CD4-positive, alpha-beta T cell (primary cell): ENCODE data around the gene IZUMO1. TPM values are rescaled to one million over a fixed set of nuclear protein-coding genes. Genes with fewer than 3 reads are reported as not detected.

Experiments
- ATAC-seq: fragments of 200-7000 bp; cut with Tn5 transposase; one replicate; pipeline ENCODE4 v1.10.0; 2022; ENCODE audit warnings: mild to moderate bottlenecking; ENCODE audit not compliant: poor library complexity
- CTCF ChIA-PET: fragments of 350-600 bp; sonication (Branson Sonifier 250); formaldehyde crosslinking; loops from one replicate; lab custom pipeline; 2021; ENCODE audit warnings: antibody characterized with exemption, inconsistent platforms; lab: Charles Lee
- POLR2A ChIA-PET: fragments of 350-600 bp; sonication (Branson Sonifier 250); formaldehyde crosslinking; loops from one replicate; lab custom pipeline; 2021; ENCODE audit warnings: antibody characterized with exemption, inconsistent platforms; lab: Charles Lee
- DNase-seq, 14 experiments: peaks; one replicate each; pipeline ENCODE4 v3.0.0-alpha.2; 2013 to 2020; ENCODE audit warnings: mixed read lengths in 2 of 14
- H3K27ac ChIP-seq, 2 donors: one replicate each; pipeline versions ENCODE4 v1.5.1 to v1.7.0; 2013; ENCODE audit warnings: low read length in 2 of 2, low read depth in 1 of 2, mild to moderate bottlenecking in 1 of 2
- H3K27me3 ChIP-seq, 2 experiments: 1 replicate in 1 of 2; 2 replicates in 1 of 2; pipeline versions ENCODE4 v1.6.1 to v1.7.0; 2013; ENCODE audit warnings: low read length in 2 of 2, control low read depth in 1 of 2, mild to moderate bottlenecking in 1 of 2, moderate library complexity in 1 of 2; ENCODE audit not compliant: insufficient read depth in 2 of 2, control insufficient read depth in 1 of 2
- H3K36me3 ChIP-seq: one replicate; pipeline ENCODE4 v1.6.1; 2013; ENCODE audit warnings: low read length, control low read depth; ENCODE audit not compliant: insufficient read depth
- H3K4me1 ChIP-seq: one replicate; pipeline ENCODE4 v1.6.1; 2013; ENCODE audit warnings: low read length, control low read depth; ENCODE audit not compliant: insufficient read depth
- H3K4me3 ChIP-seq: one replicate; pipeline ENCODE4 v1.5.1; 2013; ENCODE audit warnings: mild to moderate bottlenecking, low read length, moderate library complexity
- H3K9me3 ChIP-seq, 2 experiments: 1 replicate in 1 of 2; 2 replicates in 1 of 2; pipeline versions ENCODE4 v1.6.1 to v1.7.0; 2013; ENCODE audit warnings: low read length in 2 of 2, mild to moderate bottlenecking in 2 of 2, control low read depth in 1 of 2, moderate library complexity in 1 of 2; ENCODE audit not compliant: control insufficient read depth in 1 of 2, insufficient read depth in 1 of 2
- H3K27ac Mint-ChIP-seq: one replicate; pipeline ENCODE4 v1.8.0; 2020; ENCODE audit warnings: mixed read lengths
- H3K27me3 Mint-ChIP-seq: one replicate; pipeline ENCODE4 v1.8.0; 2021; ENCODE audit warnings: mixed read lengths
- H3K36me3 Mint-ChIP-seq: one replicate; pipeline ENCODE4 v1.8.0; 2021; ENCODE audit warnings: low read depth, mixed read lengths
- H3K4me1 Mint-ChIP-seq: one replicate; pipeline ENCODE4 v1.8.0; 2021; ENCODE audit warnings: low read depth, mixed read lengths
- H3K4me3 Mint-ChIP-seq: one replicate; pipeline ENCODE4 v1.8.0; 2020; ENCODE audit warnings: mild to moderate bottlenecking, mixed read lengths
- H3K9me3 Mint-ChIP-seq: one replicate; pipeline ENCODE4 v1.8.0; 2020; ENCODE audit warnings: mixed read lengths
- intact Hi-C, 2 experiments: fragments of 100-400 bp; cut with DNase I in 1 of 2; cut with micrococcal nuclease in 1 of 2; formaldehyde crosslinking; loops; one replicate each; pipeline versions ENCODE4 v1.15.1 to v1.9.0; 2023 to 2025; cut with DNase I, micrococcal nuclease
- total RNA-seq, 174 experiments: library from RNA in 2 of 174; stranded (reverse) in 2 of 174; gene quantifications; one replicate each; pipeline ENCODE4 v1.2.3 and lab custom pipeline; 2021 to 2026
- TF ChIP-seq, protein P1 (sequence below): fragments of 200-600 bp; IDR thresholded peaks from one replicate; pipeline ENCODE4 v1.8.0; 2022; ENCODE audit warnings: antibody characterized with exemption, mild to moderate bottlenecking

The IZUMO1 gene
- total RNA-seq, 2 experiments from 2014 or later = not detected

DNA sequence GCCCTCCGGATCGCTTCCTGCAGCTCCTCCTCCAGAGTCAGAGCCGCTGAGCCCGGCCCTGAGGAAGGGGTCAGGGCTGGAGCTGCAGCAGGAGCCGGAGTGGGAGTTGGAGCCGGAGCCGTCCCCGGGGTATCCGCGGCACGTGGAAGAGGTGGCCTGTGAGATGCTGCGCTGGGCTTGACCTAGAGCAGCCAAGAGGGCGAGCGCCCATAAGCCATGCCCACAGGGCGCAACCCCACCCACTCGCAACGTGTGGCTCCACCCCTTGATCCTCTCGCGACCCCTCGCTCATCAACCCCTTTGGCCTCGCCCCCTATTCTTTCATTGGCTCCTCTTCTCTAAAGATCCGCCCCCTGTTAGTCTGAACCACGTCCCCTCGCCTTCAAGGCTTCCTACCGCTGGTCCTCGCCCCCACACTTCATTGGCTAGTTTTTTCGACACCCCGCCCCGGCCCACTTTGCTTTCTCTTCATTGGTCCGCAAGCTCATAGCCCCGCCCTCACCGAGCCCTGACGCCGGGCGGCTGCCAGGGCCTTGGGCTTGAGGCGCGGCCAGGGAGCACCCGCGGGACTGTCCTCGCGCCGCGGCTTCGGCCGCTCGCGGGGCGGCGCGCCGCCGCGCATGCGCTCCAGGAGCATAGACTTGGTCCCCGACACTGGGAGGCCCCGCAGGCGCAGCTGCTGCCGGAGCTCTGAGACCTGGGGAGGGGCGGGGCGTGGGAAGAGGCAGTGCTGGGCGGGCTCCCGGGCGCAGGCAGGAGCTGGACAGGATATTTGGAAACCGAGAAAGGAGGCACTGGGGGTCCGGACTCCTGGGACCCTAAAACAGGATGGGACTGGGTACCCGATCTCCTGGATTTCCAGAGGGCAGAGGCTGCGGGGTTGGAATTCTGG is 32.6 kb downstream of the IZUMO1 start:
- H3K9me3 Mint-ChIP-seq = no peaks in the 10 kb centered on the region
- Histone ChIP-seq H3K27me3 (no peaks in the 10 kb centered on the region), H3K9me3 (no peaks in the 10 kb centered on the region), H3K4me1 (peaks cover 25% of the 10 kb centered on the region), H3K36me3 (no peaks in the 10 kb centered on the region), H3K27ac (peak overlapping the region; percentile 23 to 41), H3K4me3 (peak overlapping the region; percentile 68)
- CTCF ChIA-PET = interaction anchor here (1.0 to 3.2 kb wide), 4 partner anchors 25 to 81 kb away, joined by 3 to 14 read pairs (median 4); no protein-coding TSS in a partner anchor
- peaks cover 21% of the 10 kb centered on the region for H3K4me1 Mint-ChIP-seq
- POLR2A ChIA-PET = interaction anchor here (0.6 to 2.9 kb wide), 10 partner anchors 11 to 280 kb away, joined by 3 to 21 read pairs (median 3); partner anchors contain the start of genes CA11 and RUVBL2
- intact Hi-C loops = loop anchor here (1.0 to 10.0 kb wide), 5 partner anchors 24 to 209 kb away; partner anchors contain the start of gene CA11 (in 1 of the 2)
- H3K4me3 Mint-ChIP-seq = peak overlapping the region; percentile 88
- peak; percentile 93 for ATAC-seq
- no peaks in the 10 kb centered on the region for H3K36me3 Mint-ChIP-seq
- TF ChIP-seq, protein P1, sequence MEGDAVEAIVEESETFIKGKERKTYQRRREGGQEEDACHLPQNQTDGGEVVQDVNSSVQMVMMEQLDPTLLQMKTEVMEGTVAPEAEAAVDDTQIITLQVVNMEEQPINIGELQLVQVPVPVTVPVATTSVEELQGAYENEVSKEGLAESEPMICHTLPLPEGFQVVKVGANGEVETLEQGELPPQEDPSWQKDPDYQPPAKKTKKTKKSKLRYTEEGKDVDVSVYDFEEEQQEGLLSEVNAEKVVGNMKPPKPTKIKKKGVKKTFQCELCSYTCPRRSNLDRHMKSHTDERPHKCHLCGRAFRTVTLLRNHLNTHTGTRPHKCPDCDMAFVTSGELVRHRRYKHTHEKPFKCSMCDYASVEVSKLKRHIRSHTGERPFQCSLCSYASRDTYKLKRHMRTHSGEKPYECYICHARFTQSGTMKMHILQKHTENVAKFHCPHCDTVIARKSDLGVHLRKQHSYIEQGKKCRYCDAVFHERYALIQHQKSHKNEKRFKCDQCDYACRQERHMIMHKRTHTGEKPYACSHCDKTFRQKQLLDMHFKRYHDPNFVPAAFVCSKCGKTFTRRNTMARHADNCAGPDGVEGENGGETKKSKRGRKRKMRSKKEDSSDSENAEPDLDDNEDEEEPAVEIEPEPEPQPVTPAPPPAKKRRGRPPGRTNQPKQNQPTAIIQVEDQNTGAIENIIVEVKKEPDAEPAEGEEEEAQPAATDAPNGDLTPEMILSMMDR = no peak
- peak; percentile 94 to 99 (median 96) for DNase-seq
- peak overlapping the region; percentile 50 for H3K27ac Mint-ChIP-seq
- no peaks in the 10 kb centered on the region for H3K27me3 Mint-ChIP-seq

DNA sequence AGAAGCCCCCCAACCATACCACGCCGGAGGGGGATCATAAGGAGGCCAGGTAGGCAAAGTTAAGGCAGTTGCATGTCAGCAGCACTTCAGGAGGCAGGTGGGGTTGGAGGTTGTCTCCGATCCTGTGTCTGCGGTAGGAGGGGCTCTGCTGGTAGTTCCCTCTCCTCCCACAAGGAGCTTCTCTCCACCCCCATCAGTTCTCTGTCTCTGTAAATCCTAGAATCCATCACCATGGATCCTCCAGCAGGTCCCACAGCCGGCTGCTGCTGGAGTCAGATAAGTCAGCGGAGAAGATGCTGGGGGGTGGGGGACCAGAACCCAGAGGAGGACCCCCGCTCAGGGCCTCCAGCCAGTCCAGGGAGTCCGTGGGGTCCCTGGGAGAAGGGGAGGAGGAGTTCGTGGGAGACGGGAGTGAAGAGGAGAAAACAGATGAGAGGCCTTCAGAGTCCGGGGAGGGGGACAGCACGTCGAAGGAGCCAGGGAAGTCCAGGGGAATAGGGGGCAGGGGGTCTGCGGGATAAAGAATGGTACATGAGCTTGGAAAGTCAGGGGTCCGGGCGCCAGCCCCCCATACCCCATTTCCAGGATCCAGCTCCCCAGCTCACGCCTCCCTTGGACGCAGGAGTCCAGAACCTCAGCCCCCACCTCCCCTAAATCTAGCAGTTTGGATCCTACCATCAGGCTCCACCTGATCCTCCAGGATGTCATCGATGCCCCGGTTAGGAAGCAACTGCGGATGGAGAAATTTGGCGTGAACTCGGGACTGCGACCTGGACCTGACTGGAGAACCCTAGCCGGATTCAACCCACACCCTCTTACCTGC is 33.5 kb downstream of the IZUMO1 start:
- no peak overlapping the region for H3K27ac ChIP-seq
- ChIA-PET CTCF (interaction anchor here (1.0 to 3.2 kb wide), 3 partner anchors 26 to 82 kb away, joined by 3 to 14 read pairs (median 6); no protein-coding TSS in a partner anchor), POLR2A (interaction anchor here (0.6 to 2.9 kb wide), 8 partner anchors 12 to 281 kb away, joined by 3 to 21 read pairs (median 4); partner anchors contain the start of genes CA11 and RUVBL2)
- H3K9me3 ChIP-seq = no peaks in the 10 kb centered on the region
- ATAC-seq (no peak), DNase-seq (peak in 2 of 14 experiments; percentile 39 to 52)
- no peaks in the 10 kb centered on the region for H3K36me3 ChIP-seq
- H3K4me1 ChIP-seq = peaks cover 25% of the 10 kb centered on the region
- H3K27me3 Mint-ChIP-seq = no peaks in the 10 kb centered on the region
- H3K4me3 Mint-ChIP-seq = peak overlapping the region; percentile 88
- no peaks in the 10 kb centered on the region for H3K27me3 ChIP-seq
- no peaks in the 10 kb centered on the region for H3K9me3 Mint-ChIP-seq
- H3K4me1 Mint-ChIP-seq = peaks cover 21% of the 10 kb centered on the region
- no peak overlapping the region for H3K27ac Mint-ChIP-seq
- no peaks in the 10 kb centered on the region for H3K36me3 Mint-ChIP-seq
- TF ChIP-seq, protein P1 = no peak
- intact Hi-C loops = loop anchor here (5.0 to 10.0 kb wide), 3 partner anchors 36 to 208 kb away; no protein-coding TSS in a partner anchor
- H3K4me3 ChIP-seq = peak overlapping the region; percentile 68
